Measurements from ENCODE around the gene TLE3. TPM values are rescaled to one million over a fixed set of nuclear protein-coding genes. Genes with fewer than 3 reads are reported as not detected.

TLE3 gene
- total and polyA plus RNA-seq, 2 of the 13 experiments (the other 11 are each of a cell fraction or from before 2014, with no cell fraction given), result 11.9 to 13.8 TPM

- peak; percentile 96 for TF ChIP-seq PHF21A (CRISPR knock-in tag; IDR thresholded peaks at IDR 0.05)
- peak; percentile 73; the same call in 1 of the 2 replicates for TF ChIP-seq ZNF672 (CRISPR knock-in tag; IDR thresholded peaks at IDR 0.05)
- peak; percentile 74; the same call in 1 of the 2 replicates for TF ChIP-seq ZNF691 (CRISPR knock-in tag; IDR thresholded peaks at IDR 0.05; ENCODE audit: borderline replicate concordance, low read depth)
- TF ChIP-seq FOXA3 (CRISPR knock-in tag; IDR thresholded peaks at IDR 0.05), result peak; percentile 100
- TF ChIP-seq TRIM24 (CRISPR knock-in tag; IDR thresholded peaks at IDR 0.05), result peak; percentile 80; the same call in 1 of the 2 replicates
- peak; percentile 37; the same call in 1 of the 2 replicates for TF ChIP-seq NFKB2 (CRISPR knock-in tag; IDR thresholded peaks at IDR 0.05; ENCODE audit: borderline replicate concordance)
- TF ChIP-seq YEATS4 (CRISPR knock-in tag; IDR thresholded peaks at IDR 0.05; ENCODE audit: borderline replicate concordance), result peak; percentile 58
- TF ChIP-seq, protein P1, sequence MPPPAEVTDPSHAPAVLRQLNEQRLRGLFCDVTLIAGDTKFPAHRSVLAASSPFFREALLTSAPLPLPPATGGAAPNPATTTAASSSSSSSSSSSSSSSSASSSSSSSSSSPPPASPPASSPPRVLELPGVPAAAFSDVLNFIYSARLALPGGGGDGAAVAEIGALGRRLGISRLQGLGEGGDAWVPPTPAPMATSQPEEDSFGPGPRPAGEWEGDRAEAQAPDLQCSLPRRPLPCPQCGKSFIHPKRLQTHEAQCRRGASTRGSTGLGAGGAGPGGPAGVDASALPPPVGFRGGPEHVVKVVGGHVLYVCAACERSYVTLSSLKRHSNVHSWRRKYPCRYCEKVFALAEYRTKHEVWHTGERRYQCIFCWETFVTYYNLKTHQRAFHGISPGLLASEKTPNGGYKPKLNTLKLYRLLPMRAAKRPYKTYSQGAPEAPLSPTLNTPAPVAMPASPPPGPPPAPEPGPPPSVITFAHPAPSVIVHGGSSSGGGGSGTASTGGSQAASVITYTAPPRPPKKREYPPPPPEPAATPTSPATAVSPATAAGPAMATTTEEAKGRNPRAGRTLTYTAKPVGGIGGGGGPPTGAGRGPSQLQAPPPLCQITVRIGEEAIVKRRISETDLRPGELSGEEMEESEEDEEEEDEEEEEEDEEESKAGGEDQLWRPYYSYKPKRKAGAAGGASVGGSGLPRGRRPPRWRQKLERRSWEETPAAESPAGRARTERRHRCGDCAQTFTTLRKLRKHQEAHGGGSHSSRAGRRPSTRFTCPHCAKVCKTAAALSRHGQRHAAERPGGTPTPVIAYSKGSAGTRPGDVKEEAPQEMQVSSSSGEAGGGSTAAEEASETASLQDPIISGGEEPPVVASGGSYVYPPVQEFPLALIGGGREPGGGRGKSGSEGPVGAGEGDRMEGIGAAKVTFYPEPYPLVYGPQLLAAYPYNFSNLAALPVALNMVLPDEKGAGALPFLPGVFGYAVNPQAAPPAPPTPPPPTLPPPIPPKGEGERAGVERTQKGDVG (CRISPR knock-in tag; IDR thresholded peaks at IDR 0.05; ENCODE audit: borderline replicate concordance), result 0 out of 2 replicates have a peak, but pooled peaks have one; percentile 28
- peak; percentile 97 for TF ChIP-seq NCOA2 (CRISPR knock-in tag; IDR thresholded peaks at IDR 0.05)
- TF ChIP-seq ELF1 (CRISPR knock-in tag; IDR thresholded peaks at IDR 0.05), result peak; percentile 68
- no peak for TF ChIP-seq RBFOX2 (IDR thresholded peaks at IDR 0.05; ENCODE audit: low read depth, low read length)
- TF ChIP-seq PRDM15 (CRISPR knock-in tag; IDR thresholded peaks at IDR 0.05), result peak; percentile 90
- TF ChIP-seq FOSL1 (CRISPR knock-in tag; IDR thresholded peaks at IDR 0.05; ENCODE audit: borderline replicate concordance), result peak; percentile 64; the same call in 1 of the 2 replicates
- TF ChIP-seq ZNF263 (CRISPR knock-in tag; IDR thresholded peaks at IDR 0.05), result peak; percentile 57
- TF ChIP-seq, protein P2, sequence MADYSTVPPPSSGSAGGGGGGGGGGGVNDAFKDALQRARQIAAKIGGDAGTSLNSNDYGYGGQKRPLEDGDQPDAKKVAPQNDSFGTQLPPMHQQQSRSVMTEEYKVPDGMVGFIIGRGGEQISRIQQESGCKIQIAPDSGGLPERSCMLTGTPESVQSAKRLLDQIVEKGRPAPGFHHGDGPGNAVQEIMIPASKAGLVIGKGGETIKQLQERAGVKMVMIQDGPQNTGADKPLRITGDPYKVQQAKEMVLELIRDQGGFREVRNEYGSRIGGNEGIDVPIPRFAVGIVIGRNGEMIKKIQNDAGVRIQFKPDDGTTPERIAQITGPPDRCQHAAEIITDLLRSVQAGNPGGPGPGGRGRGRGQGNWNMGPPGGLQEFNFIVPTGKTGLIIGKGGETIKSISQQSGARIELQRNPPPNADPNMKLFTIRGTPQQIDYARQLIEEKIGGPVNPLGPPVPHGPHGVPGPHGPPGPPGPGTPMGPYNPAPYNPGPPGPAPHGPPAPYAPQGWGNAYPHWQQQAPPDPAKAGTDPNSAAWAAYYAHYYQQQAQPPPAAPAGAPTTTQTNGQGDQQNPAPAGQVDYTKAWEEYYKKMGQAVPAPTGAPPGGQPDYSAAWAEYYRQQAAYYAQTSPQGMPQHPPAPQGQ (CRISPR knock-in tag; IDR thresholded peaks at IDR 0.05; ENCODE audit: borderline replicate concordance), result no peak
Measured at GRCh38 chr15:70140543-70141375, 43.0 kb upstream of the TLE3 start (continued).
